Sigmoid colon (tissue), 4 donors: ENCODE data around the gene LRP8.

Experiments used
- CTCF ChIP-seq, 4 experiments: fragments of 450-650 bp in 3 of 4; fragments of 200-600 bp in 1 of 4; IDR thresholded peaks; one replicate each; pipeline ENCODE4 v1.5.1; 2016 to 2019; ENCODE audit warnings: antibody characterized with exemption in 4 of 4, mild to moderate bottlenecking in 3 of 4, moderate library complexity in 2 of 4
- EP300 ChIP-seq, 4 donors: sonication (generic); formaldehyde crosslinking; IDR thresholded peaks; one replicate each; pipeline ENCODE4 v1.6.1; 2017; ENCODE audit warnings: antibody characterized with exemption in 4 of 4
- POLR2A ChIP-seq, 2 donors: fragments of 450-650 bp; IDR thresholded peaks; one replicate each; pipeline ENCODE4 v1.6.1; 2016; ENCODE audit warnings: antibody characterized with exemption in 2 of 2, mild to moderate bottlenecking in 2 of 2, moderate library complexity in 2 of 2
- POLR2AphosphoS5 ChIP-seq, 4 donors: sonication (generic); formaldehyde crosslinking; IDR thresholded peaks; one replicate each; pipeline ENCODE4 v1.6.1; 2017; ENCODE audit warnings: antibody characterized with exemption in 4 of 4

- TF ChIP-seq CTCF (IDR thresholded peaks at IDR 0.05) (no peak), EP300 (IDR thresholded peaks at IDR 0.05) (no peak), POLR2A (IDR thresholded peaks at IDR 0.05) (no peak), POLR2AphosphoS5 (IDR thresholded peaks at IDR 0.05) (no peak)
Measured at GRCh38 chr1:53314606-53315005, 13.3 kb downstream of the LRP8 start.
